HG03095 (cell line): ENCODE results near the gene MGAM2.

Source experiments
- ATAC-seq: cut with Tn5 transposase; IDR thresholded peaks from one replicate; pipeline ENCODE4 v1.9.1; 2021; ENCODE audit warnings: moderate library complexity; ENCODE audit not compliant: unreplicated experiment

The MGAM2 gene

DNA sequence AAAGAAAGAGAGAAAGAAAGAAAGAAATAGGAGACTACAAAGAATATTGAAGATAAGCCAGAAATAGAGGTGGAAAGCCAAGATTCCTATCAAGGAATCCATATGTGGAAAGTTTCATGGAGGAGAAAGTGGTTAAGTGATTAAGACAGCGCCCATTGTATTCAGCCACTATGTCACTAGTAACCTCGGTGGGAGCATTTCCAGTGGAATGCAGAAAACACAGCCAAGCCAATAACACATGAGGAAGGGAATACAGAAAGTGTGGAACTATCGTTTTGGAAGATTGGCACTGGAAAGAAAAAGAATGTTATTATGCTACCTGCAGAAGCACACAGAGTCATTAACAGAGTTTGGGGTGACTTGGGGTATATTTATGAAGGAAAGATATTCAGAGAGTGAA lies 2.7 kb downstream of the MGAM2 start:
- ATAC-seq, result no peak

DNA sequence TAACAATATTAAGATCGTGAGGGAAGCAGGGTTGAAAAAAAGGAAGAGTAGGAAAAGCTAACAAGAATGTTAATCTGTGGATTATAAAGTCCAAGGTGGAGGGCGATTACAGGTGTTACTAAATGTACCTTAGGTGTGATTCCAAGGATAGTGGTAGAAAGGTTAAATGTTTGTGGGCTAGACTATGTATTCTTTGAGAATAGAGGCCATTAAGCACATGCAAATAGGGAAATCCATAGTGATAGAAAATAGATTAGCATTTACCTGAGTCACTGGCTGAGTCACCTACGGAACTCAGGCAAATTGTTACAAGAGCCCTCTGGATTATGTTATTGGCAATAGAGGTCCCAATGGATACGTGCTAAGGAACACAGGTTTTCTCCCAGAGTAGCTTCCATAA lies 9.0 kb downstream of the MGAM2 start:
- no peak for ATAC-seq

GRCh38 chr7:142123184-142123583 lies 11.7 kb downstream of the MGAM2 start:
- no peak for ATAC-seq

GRCh38 chr7:142125256-142125955 lies 13.9 kb downstream of the MGAM2 start:
- no peak for ATAC-seq

DNA sequence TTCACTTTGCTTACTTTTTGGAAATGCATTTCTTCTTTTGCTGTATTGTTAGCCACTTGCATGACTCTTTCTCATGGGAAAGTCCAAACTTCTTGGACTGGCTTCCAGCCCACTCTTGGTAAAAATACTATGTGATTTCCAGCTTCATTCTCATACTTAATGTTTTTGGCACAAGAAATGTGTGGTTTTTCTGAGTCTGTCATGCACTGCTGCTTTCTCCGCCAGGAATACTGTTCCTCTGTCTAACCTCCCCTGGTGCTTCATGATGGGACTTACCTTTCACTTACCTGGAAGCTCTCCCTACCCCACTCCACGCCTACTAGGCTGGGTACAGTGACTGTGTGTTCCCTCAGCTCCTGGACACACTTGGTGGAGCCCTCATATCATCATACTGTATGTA lies 18.7 kb downstream of the MGAM2 start:
- ATAC-seq, result no peak

GRCh38 chr7:142131439-142132185 lies 20.1 kb downstream of the MGAM2 start:
- ATAC-seq, result no peak

- no peak for ATAC-seq
Measured at GRCh38 chr7:142133731-142134148, 22.2 kb downstream of the MGAM2 start.

- ATAC-seq, result no peak
Measured at GRCh38 chr7:142134909-142135308, 23.4 kb downstream of the MGAM2 start.

DNA sequence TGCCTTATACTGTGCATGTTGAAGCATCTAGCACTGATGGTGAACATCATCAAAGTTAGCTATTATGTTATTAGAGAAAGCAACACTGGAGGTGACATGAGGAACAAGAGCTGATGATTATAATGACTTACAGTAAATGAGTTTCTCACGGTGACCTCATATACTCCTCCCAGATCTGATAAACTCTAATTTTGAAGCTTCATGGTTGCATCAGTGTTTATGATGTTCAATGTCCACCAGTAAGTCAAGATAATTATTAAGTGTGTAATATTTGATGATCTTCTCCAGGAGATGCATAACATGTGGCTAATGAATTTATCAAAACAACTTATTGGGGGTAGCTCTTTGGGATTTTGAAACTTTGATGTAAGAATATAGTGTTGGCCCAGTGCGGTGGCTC lies 27.5 kb downstream of the MGAM2 start:
- no peak for ATAC-seq

GRCh38 chr7:142139597-142140400 lies 28.3 kb downstream of the MGAM2 start:
- ATAC-seq, result no peak

DNA sequence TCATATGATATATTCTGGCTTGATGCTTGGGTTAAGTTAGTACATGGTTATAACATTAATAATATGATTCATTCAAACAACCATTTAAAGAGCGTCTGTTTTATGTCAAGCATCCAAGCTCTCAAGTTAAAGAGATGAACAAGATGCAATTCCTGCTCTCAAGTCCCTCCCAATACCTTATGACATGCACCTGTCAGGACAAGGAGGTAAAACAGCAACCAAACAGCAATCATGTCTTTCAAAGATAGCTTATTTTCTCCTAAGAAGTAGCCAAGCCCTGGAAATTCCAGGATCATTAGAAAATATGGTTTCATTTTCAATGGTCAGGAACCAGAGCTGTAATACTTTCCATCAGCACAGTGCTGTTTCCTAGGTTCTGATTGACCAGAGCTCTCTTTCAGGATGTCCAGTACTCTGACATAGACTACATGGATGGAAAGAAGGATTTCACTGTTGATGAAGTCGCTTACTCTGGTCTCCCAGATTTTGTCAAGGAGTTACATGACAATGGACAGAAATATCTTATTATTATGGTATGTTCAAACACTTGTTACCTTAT lies 29.0 kb downstream of the MGAM2 start:
- no peak for ATAC-seq

- no peak for ATAC-seq
Measured at GRCh38 chr7:142142702-142143101, 31.2 kb downstream of the MGAM2 start.

GRCh38 chr7:142146124-142146523 lies 34.6 kb downstream of the MGAM2 start:
- ATAC-seq, result no peak

DNA sequence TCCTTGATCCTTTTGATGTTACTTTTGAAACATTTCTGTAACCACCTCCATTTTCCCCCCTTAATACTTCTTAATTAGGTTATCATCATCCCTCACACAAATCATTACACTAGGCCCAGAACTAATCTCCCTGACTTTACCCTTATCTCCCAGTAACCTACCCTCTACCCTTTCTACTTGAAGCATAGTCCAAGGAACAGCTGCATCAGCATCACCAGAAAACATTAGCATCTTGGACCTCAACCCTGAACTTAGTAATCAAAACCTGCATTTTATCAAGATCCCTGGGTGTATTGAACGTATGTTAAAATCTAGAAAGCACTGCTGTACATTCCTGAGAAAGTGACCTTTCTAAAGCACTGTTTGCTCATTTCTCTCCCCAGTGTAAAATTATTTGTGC lies 38.8 kb downstream of the MGAM2 start:
- no peak for ATAC-seq

DNA sequence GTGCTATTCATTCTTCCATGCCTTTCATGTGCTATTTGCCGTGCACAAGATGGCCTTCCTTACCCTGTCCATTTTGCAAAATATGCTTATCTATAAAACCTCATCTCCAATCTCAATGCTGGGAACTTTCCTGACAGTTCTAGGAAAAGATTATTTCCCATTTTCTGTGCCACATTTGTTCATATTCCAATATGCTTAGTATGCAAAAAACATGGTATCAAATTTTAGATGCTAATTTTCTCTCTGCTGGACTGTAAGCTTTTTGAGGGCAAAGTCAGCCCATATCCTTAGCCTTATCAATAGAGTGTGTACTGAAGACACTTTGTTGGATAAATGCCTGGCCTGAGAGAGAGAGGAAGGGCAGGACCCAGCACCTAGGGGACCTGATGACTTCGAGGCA lies 39.4 kb downstream of the MGAM2 start:
- ATAC-seq, result no peak

- no peak for ATAC-seq
Measured at GRCh38 chr7:142152076-142152475, 40.6 kb downstream of the MGAM2 start.

DNA sequence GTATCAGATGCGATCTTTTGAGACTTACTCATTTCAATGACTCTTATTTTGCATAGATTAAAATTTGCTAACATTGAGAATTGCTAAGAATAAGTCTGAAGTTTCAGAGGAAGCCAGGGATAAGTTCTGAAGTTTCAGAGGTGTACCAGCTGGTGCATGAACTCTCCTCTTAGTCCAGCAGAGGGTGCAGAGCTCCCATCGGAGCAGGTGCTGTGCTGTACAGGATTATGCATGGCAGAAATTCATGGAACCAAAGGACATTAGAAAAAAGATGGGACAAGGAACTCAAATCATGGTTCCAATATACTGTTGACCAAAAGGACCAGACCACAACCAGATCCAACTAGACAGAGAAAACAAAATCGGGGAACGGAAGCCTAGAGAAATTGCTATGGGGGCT lies 41.9 kb downstream of the MGAM2 start:
- no peak for ATAC-seq

DNA sequence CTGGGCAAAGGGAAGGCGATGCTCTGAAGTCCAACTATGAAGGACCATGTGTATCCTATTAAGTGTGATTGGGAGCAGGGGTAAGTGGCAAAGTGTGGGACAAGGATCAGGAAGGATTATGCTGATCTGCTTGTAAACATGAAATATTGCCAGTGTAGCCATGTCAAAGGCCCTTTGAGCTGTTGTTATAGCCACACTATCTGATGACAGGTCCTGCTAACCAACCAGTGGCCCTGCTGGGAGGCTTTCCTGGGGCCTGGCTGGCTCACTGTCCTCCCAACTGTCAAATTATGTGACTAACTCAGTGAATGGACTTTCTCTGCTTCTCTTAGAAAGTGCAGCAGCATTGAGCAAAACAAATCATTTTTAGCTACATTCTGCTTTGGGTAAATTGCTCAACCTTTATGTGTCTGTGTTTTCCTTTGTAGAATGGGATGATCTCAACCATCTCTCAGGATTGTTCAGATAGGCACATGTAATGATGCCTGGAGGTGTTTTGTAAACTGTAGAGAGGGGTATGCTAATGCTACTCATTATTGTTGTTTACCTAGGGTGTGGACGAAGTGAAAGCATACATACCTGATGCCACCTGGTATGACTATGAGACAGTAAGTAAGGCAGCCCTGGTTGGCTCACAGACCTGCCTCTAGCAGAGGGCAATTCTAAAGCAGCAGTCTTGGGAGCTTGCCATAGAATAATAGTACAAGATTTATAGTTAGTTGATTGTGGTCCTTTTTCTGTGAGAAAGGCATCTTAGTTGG lies 47.4 kb downstream of the MGAM2 start:
- ATAC-seq, result no peak

DNA sequence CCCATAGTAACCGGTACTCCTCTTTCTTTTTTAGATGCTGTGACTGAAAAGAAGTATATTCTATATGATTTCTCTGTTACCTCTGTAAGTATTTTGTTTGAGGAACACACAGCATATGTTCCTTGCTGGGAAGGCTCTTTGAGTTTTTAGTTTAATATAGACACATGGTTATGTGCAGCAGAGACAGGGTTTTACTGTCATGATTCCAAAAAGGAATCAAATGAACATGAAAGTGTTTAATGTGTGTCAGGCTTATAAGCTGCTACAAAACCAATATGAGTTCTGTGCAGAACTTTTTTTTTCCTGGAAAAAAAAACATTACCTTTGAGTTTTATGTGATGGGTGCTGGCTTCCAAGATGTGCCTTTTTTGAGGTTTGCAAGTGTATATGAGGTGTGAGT lies 50.4 kb downstream of the MGAM2 start:
- ATAC-seq, result no peak

- no peak for ATAC-seq
Measured at GRCh38 chr7:142168746-142169145, 57.2 kb downstream of the MGAM2 start.

DNA sequence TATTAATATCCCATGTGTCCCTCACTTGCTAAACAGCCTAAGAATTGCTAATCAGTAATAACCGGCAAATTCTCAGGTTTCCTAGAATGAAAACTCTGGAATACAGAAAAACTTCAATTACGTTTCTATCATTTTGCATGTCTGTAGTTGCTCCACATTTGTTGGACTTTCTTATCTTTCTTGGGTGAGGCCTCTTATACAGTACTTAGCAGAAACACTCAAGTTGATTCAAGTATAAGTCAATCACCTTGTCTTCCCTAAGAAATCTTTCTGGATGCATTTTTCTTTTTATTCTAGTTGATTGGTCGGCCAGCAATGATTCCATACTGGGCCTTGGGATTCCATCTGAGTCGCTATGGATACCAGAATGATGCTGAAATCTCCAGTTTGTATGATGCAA lies 61.4 kb downstream of the MGAM2 start:
- no peak for ATAC-seq
